ENCODE measurements around the gene ARSH. TPM values are rescaled to one million over a fixed set of nuclear protein-coding genes. Genes with fewer than 3 reads are reported as not detected.

Gene ARSH
- total and polyA plus RNA-seq, 8 donors, result 0.13 TPM; not detected in 7

DNA sequence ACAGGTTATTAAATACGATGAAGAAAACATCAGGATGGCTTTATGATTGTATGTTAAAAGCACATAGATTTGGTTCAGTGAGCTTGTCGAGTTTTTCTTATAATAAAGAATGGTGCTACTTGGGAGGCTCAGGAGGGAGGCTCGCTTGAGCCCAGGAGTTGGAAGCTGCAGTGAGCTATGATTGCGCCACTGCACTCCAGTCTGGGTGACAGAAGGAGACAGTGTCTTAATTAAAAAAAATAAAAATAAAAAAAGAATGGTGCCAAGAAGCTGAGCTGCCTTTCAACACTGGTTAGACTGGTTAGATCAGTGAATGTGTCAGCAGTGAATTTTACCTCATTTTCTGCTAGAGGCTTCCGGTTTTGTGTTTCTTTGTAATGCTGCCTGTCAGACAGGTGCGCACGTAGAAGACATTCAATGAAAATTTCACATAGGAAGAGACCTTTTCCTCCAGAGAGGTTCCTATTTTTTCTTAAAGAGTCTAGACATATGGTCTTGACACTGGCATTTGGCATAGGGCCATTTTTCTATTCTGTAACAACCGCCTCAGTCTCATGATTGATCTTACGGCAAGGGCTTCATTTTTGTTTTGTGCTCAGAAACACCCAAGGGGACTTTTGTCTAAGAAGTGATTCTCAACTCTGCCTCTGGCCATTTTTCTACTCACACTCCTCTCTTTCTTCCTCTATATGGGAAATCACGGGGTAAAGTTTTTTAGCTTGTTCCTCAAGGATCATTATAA lies 19.9 kb downstream of the ARSH start:
- no peak for TF ChIP-seq POLR2AphosphoS5 (IDR thresholded peaks at IDR 0.05)
- TF ChIP-seq, protein P1, sequence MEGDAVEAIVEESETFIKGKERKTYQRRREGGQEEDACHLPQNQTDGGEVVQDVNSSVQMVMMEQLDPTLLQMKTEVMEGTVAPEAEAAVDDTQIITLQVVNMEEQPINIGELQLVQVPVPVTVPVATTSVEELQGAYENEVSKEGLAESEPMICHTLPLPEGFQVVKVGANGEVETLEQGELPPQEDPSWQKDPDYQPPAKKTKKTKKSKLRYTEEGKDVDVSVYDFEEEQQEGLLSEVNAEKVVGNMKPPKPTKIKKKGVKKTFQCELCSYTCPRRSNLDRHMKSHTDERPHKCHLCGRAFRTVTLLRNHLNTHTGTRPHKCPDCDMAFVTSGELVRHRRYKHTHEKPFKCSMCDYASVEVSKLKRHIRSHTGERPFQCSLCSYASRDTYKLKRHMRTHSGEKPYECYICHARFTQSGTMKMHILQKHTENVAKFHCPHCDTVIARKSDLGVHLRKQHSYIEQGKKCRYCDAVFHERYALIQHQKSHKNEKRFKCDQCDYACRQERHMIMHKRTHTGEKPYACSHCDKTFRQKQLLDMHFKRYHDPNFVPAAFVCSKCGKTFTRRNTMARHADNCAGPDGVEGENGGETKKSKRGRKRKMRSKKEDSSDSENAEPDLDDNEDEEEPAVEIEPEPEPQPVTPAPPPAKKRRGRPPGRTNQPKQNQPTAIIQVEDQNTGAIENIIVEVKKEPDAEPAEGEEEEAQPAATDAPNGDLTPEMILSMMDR (IDR thresholded peaks at IDR 0.05), result no peak
- no peak for TF ChIP-seq POLR2A (IDR thresholded peaks at IDR 0.05)
- TF ChIP-seq EP300 (IDR thresholded peaks at IDR 0.05), result no peak
- Histone ChIP-seq H3K4me1 (no peaks in the 10 kb centered on the region), H3K27me3 (no peaks in the 10 kb centered on the region), H3K27ac (peak overlapping the region in 1 of 5 donors; percentile 7), H3K36me3 (no peaks in the 10 kb centered on the region), H3K4me3 (no peak overlapping the region), H3K9me3 (no peaks in the 10 kb centered on the region)
- intact Hi-C loops (cut with DNase I; ENCODE audit: low total_unique reads), result no loop called here
- 30 to 46% (median 37%) methylated on average over 10 of the region's 10 CpGs for WGBS, 5 donors
- peak in 1 of 2 donors; percentile 77 for DNase-seq

DNA sequence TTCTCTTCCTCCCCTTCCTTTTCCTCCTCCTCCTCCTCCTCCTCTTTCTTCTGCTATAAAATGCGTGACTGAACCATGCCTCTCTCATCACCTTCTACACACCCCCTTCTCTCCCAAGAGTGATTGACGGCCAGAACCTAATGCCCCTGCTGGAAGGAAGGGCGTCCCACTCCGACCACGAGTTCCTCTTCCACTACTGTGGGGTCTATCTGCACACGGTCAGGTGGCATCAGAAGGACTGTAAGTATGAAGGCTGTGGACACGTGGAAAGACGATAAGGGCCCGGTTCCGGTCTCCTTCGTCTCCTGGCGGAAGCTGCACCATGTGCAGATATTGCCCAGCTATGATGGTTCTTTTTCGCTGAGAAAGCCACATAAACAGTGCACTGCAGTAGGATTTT lies 22.8 kb downstream of the ARSH start:
- no peaks in the 10 kb centered on the region for H3K4me1 ChIP-seq
- TF ChIP-seq POLR2AphosphoS5 (IDR thresholded peaks at IDR 0.05), result no peak
- TF ChIP-seq, protein P1 (IDR thresholded peaks at IDR 0.05), result no peak
- TF ChIP-seq EP300 (IDR thresholded peaks at IDR 0.05), result no peak
- TF ChIP-seq POLR2A (IDR thresholded peaks at IDR 0.05), result no peak
- no peak overlapping the region for H3K4me3 ChIP-seq
- no peaks in the 10 kb centered on the region for H3K36me3 ChIP-seq
- H3K27ac ChIP-seq, result no peak overlapping the region
- DNase-seq, result no peak
- 76 to 86% (median 85%) methylated on average over 13 of the region's 13 CpGs for WGBS, 5 donors
- intact Hi-C loops (cut with DNase I; ENCODE audit: low total_unique reads), result no loop called here
- no peaks in the 10 kb centered on the region for H3K27me3 ChIP-seq
- peaks cover 0 to 5% (median 0%) of the 10 kb centered on the region in 4 donors for H3K9me3 ChIP-seq

DNA sequence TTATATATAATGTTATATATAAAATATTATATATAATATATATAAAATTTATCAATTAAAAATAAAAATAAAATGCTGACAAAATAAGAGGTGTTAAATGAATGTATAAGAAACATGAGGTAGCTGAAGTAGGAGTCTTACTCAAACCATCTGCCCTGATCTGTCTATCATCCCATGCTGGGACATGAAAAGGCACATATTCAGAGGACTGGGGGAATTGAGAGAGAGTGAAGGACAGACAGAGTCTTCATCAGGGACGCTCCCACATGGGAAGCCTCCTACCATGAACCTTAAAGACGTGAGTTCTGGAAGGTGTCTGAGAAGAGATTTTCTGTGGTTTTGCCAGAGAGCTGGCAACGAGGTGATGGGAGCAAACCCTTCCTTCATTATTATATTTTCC lies 30.9 kb downstream of the ARSH start:
- no peak for DNase-seq

DNA sequence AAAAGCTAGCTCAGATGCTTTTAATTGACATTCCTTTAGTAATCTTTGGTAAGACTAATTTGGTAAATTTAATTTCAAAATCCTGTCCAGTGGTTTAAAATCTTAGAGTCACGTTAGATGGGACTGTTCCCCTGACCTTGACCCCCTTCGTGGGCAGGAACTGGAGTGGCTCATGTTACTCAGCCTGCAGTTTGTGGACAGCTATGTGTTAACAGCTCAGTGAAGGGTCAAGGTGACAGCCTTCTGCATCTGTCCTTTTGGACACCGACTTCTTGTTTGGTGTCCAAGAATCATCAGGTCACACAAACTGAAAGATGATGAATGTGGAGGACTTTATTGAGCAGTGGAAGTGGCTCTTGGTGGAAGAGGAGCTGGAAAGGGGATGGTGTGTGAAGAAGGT lies 37.9 kb downstream of the ARSH start:
- Histone ChIP-seq H3K9me3 (no peaks in the 10 kb centered on the region), H3K27me3 (no peaks in the 10 kb centered on the region), H3K27ac (no peak overlapping the region), H3K4me3 (no peak overlapping the region), H3K36me3 (no peaks in the 10 kb centered on the region), H3K4me1 (no peaks in the 10 kb centered on the region)
- intact Hi-C loops (cut with DNase I; ENCODE audit: low total_unique reads), result no loop called here
- TF ChIP-seq POLR2A (IDR thresholded peaks at IDR 0.05) (no peak), EP300 (IDR thresholded peaks at IDR 0.05) (no peak), POLR2AphosphoS5 (IDR thresholded peaks at IDR 0.05) (no peak)
- TF ChIP-seq, protein P1 (IDR thresholded peaks at IDR 0.05), result no peak
- no peak for DNase-seq
- WGBS, 5 donors, result 55 to 72% (median 64%) methylated on average over 3 of the region's 3 CpGs

More for the DNA sequence above, 30.9 kb downstream of the ARSH start:
- H3K27ac ChIP-seq, result no peak overlapping the region
- no peaks in the 10 kb centered on the region for H3K27me3 ChIP-seq
- H3K4me1 ChIP-seq, result no peaks in the 10 kb centered on the region
- no peaks in the 10 kb centered on the region for H3K36me3 ChIP-seq
- intact Hi-C loops (cut with DNase I; ENCODE audit: low total_unique reads), result no loop called here
- TF ChIP-seq, protein P1 (IDR thresholded peaks at IDR 0.05), result no peak
- TF ChIP-seq POLR2AphosphoS5 (IDR thresholded peaks at IDR 0.05), result no peak
- no peak for TF ChIP-seq EP300 (IDR thresholded peaks at IDR 0.05)
- TF ChIP-seq POLR2A (IDR thresholded peaks at IDR 0.05), result no peak
- 82 to 96% (median 95%) methylated on average over 3 of the region's 3 CpGs for WGBS, 5 donors
- no peak overlapping the region for H3K4me3 ChIP-seq
- H3K9me3 ChIP-seq, result no peaks in the 10 kb centered on the region

Measured in stomach (tissue), 9 donors.